GM23338 (cell line): ENCODE measurements around the gene WDR45B. TPM values are rescaled to one million over a fixed set of nuclear protein-coding genes. Genes with fewer than 3 reads are reported as not detected.

Experiments
- ATAC-seq: fragments of 200-7000 bp; cut with Tn5 transposase; 3 replicates; pipeline ENCODE4 v1.9.1; 2020
- DNase-seq: peaks from one replicate; pipeline ENCODE4 v3.0.0-alpha.2; 2015; ENCODE audit warnings: low spot score
- H2AFZ ChIP-seq: fragments of 200-600 bp; sonication (generic); 2 replicates; pipeline ENCODE4 v1.8.0; 2016; ENCODE audit warnings: antibody characterized with exemption, mild to moderate bottlenecking, moderate library complexity
- H3F3A ChIP-seq: fragments of 200-600 bp; sonication (generic); replicated peaks from 2 replicates; pipeline ENCODE4 v1.8.0; 2017; ENCODE audit warnings: antibody characterized with exemption, mixed run types, low read depth
- H3K27ac ChIP-seq: fragments of 200-600 bp; sonication (generic); 2 replicates; pipeline ENCODE4 v1.6.1; 2016; ENCODE audit warnings: low read depth
- H3K27me3 ChIP-seq: fragments of 200-600 bp; sonication (generic); 2 replicates; pipeline ENCODE4 v1.8.0; 2016; ENCODE audit warnings: mild to moderate bottlenecking, mixed run types, moderate library complexity; ENCODE audit not compliant: insufficient read depth
- H3K36me3 ChIP-seq: fragments of 200-600 bp; sonication (generic); 2 replicates; pipeline ENCODE4 v1.8.0; 2016; ENCODE audit warnings: mild to moderate bottlenecking; ENCODE audit not compliant: insufficient read depth
- H3K4me1 ChIP-seq: fragments of 200-600 bp; sonication (generic); 2 replicates; pipeline ENCODE4 v1.8.0; 2016; ENCODE audit warnings: mild to moderate bottlenecking, moderate library complexity; ENCODE audit not compliant: insufficient read depth
- H3K4me2 ChIP-seq: fragments of 200-600 bp; sonication (generic); 2 replicates; pipeline ENCODE4 v1.7.1; 2017; ENCODE audit warnings: mixed run types
- H3K4me3 ChIP-seq: fragments of 200-600 bp; sonication (generic); 2 replicates; pipeline ENCODE4 v1.6.1; 2016; ENCODE audit warnings: mixed run types
- H3K79me2 ChIP-seq: fragments of 200-600 bp; sonication (generic); replicated peaks from 2 replicates; pipeline ENCODE4 v1.8.0; 2017; ENCODE audit warnings: mild to moderate bottlenecking; ENCODE audit not compliant: insufficient read depth
- H3K9me2 ChIP-seq: fragments of 200-600 bp; sonication (generic); 2 replicates; pipeline ENCODE4 v1.8.0; 2017; ENCODE audit not compliant: insufficient read depth
- H4K20me1 ChIP-seq: fragments of 200-600 bp; sonication (generic); replicated peaks from 2 replicates; pipeline ENCODE4 v1.8.0; 2017; ENCODE audit warnings: mild to moderate bottlenecking; ENCODE audit not compliant: insufficient read depth
- H3K27ac Mint-ChIP-seq: 2 replicates; pipeline ENCODE4 v1.8.0; 2020; ENCODE audit warnings: inconsistent platforms, mild to moderate bottlenecking, moderate library complexity, mixed read lengths
- H3K27me3 Mint-ChIP-seq: 3 replicates; pipeline ENCODE4 v1.8.0; 2022; ENCODE audit warnings: low read depth, mild to moderate bottlenecking, moderate library complexity, mixed read lengths, inconsistent platforms; ENCODE audit not compliant: insufficient read depth, poor library complexity
- H3K36me3 Mint-ChIP-seq: 3 replicates; pipeline ENCODE4 v1.8.0; 2021; ENCODE audit warnings: low read depth, mild to moderate bottlenecking, inconsistent platforms, moderate library complexity, mixed read lengths
- H3K4me1 Mint-ChIP-seq: 3 replicates; pipeline ENCODE4 v1.8.0; 2020; ENCODE audit warnings: mild to moderate bottlenecking, inconsistent platforms, mixed read lengths
- H3K4me3 Mint-ChIP-seq: 3 replicates; pipeline ENCODE4 v1.8.0; 2021; ENCODE audit warnings: moderate library complexity, mild to moderate bottlenecking, inconsistent platforms, mixed read lengths
- H3K9me3 Mint-ChIP-seq: 3 replicates; pipeline ENCODE4 v1.8.0; 2020; ENCODE audit warnings: moderate library complexity, mild to moderate bottlenecking, inconsistent platforms, mixed read lengths
- CREB1 ChIP-seq: fragments of 250-450 bp; sonication (Bioruptor Pico); IDR thresholded peaks from 2 replicates; pipeline ENCODE4 v1.5.0; 2020; ENCODE audit warnings: low read depth, mild to moderate bottlenecking, moderate library complexity
- EZH2 ChIP-seq: fragments of 200-600 bp; sonication (generic); IDR thresholded peaks from one replicate; pipeline ENCODE4 v1.8.0; 2017; ENCODE audit warnings: antibody characterized with exemption, mild to moderate bottlenecking, low read depth; ENCODE audit not compliant: unreplicated experiment
- ZNF114 ChIP-seq: fragments of 250-450 bp; sonication (Bioruptor Pico); IDR thresholded peaks from 2 replicates; pipeline ENCODE4 v1.5.0; 2020; ENCODE audit warnings: mild to moderate bottlenecking, moderate library complexity
- ZNF331 ChIP-seq: fragments of 250-450 bp; sonication (Bioruptor Pico); IDR thresholded peaks from 2 replicates; pipeline ENCODE4 v1.5.0; 2020; ENCODE audit warnings: low read depth, mild to moderate bottlenecking, moderate library complexity
- polyA plus RNA-seq: library from polyadenylated mRNA; unstranded; fragments of >200 nt; fragmentation: Nextera tagmentation; extraction: Ambion mirVana; gene quantifications from 2 replicates; pipeline ENCODE4 v1.2.1, GENCODE V29; 2016
- total RNA-seq: library from RNA; depleted of rRNA; stranded (reverse); fragments of >200 nt; shearing (Covaris generic); gene quantifications from 2 replicates; pipeline ENCODE4 v1.2.3, GENCODE V29; 2014
- TF ChIP-seq, protein P1 (sequence below): IDR thresholded peaks from one replicate; pipeline ENCODE4 v1.6.1; 2018; ENCODE audit warnings: antibody characterized with exemption; ENCODE audit not compliant: unreplicated experiment
- TF ChIP-seq, protein P2 (sequence below): fragments of 250-450 bp; sonication (Bioruptor Pico); IDR thresholded peaks from 2 replicates; pipeline ENCODE4 v1.5.0; 2020; ENCODE audit warnings: mild to moderate bottlenecking, moderate library complexity
- TF ChIP-seq, protein P3 (sequence below), 2 experiments: fragments of 200-600 bp in 1 of 2; sonication (generic) in 1 of 2; conservative IDR thresholded peaks; 2 replicates each; pipeline versions ENCODE4 v1.5.1 to v1.6.1; 2016 to 2017; ENCODE audit warnings: antibody characterized with exemption in 2 of 2, low read depth in 2 of 2, mild to moderate bottlenecking in 2 of 2, moderate library complexity in 1 of 2

The WDR45B gene
- total and polyA plus RNA-seq, 2 experiments from 2014 or later = 69.4 to 96.4 TPM

DNA sequence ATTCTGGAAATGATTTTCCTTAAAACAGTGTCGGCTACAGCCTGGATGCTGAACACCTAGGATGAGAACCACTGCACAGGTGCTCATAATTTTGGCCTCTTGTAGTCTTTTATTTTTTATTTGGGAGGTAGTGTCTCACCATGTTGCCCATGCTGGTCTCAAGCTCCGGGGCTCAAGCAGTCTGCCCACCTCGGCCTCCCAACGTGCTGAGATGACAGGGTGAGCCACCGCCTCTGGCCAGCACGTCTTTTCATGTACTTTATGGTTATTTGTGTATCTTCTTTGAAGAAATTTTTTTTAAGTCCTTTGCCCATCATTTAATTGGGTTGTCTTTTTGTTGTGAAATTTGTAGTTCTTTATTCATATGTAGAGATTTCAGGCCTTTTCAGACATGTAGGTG, 58.0 kb downstream of the WDR45B start:
- Histone ChIP-seq H2AFZ (no peak overlapping the region), H3F3A (peaks cover 24% of the 10 kb centered on the region), H3K9me2 (no peaks in the 10 kb centered on the region), H4K20me1 (peaks cover 9% of the 10 kb centered on the region; the same call in 1 of the 2 replicates), H3K4me1 (no peaks in the 10 kb centered on the region), H3K27me3 (no peaks in the 10 kb centered on the region), H3K36me3 (peaks cover under 1% of the 10 kb centered on the region; the same call in 1 of the 2 replicates), H3K4me3 (no peak overlapping the region), H3K79me2 (peaks cover 17% of the 10 kb centered on the region), H3K4me2 (no peak overlapping the region), H3K27ac (no peak overlapping the region)
- H3K4me1 Mint-ChIP-seq = peaks cover 12% of the 10 kb centered on the region
- TF ChIP-seq CREB1 (CRISPR knock-in tag) (no peak), ZNF331 (CRISPR knock-in tag) (no peak), EZH2 (no peak), ZNF114 (CRISPR knock-in tag) (no peak)
- TF ChIP-seq, protein P1, sequence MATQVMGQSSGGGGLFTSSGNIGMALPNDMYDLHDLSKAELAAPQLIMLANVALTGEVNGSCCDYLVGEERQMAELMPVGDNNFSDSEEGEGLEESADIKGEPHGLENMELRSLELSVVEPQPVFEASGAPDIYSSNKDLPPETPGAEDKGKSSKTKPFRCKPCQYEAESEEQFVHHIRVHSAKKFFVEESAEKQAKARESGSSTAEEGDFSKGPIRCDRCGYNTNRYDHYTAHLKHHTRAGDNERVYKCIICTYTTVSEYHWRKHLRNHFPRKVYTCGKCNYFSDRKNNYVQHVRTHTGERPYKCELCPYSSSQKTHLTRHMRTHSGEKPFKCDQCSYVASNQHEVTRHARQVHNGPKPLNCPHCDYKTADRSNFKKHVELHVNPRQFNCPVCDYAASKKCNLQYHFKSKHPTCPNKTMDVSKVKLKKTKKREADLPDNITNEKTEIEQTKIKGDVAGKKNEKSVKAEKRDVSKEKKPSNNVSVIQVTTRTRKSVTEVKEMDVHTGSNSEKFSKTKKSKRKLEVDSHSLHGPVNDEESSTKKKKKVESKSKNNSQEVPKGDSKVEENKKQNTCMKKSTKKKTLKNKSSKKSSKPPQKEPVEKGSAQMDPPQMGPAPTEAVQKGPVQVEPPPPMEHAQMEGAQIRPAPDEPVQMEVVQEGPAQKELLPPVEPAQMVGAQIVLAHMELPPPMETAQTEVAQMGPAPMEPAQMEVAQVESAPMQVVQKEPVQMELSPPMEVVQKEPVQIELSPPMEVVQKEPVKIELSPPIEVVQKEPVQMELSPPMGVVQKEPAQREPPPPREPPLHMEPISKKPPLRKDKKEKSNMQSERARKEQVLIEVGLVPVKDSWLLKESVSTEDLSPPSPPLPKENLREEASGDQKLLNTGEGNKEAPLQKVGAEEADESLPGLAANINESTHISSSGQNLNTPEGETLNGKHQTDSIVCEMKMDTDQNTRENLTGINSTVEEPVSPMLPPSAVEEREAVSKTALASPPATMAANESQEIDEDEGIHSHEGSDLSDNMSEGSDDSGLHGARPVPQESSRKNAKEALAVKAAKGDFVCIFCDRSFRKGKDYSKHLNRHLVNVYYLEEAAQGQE = no peak
- TF ChIP-seq, protein P2, sequence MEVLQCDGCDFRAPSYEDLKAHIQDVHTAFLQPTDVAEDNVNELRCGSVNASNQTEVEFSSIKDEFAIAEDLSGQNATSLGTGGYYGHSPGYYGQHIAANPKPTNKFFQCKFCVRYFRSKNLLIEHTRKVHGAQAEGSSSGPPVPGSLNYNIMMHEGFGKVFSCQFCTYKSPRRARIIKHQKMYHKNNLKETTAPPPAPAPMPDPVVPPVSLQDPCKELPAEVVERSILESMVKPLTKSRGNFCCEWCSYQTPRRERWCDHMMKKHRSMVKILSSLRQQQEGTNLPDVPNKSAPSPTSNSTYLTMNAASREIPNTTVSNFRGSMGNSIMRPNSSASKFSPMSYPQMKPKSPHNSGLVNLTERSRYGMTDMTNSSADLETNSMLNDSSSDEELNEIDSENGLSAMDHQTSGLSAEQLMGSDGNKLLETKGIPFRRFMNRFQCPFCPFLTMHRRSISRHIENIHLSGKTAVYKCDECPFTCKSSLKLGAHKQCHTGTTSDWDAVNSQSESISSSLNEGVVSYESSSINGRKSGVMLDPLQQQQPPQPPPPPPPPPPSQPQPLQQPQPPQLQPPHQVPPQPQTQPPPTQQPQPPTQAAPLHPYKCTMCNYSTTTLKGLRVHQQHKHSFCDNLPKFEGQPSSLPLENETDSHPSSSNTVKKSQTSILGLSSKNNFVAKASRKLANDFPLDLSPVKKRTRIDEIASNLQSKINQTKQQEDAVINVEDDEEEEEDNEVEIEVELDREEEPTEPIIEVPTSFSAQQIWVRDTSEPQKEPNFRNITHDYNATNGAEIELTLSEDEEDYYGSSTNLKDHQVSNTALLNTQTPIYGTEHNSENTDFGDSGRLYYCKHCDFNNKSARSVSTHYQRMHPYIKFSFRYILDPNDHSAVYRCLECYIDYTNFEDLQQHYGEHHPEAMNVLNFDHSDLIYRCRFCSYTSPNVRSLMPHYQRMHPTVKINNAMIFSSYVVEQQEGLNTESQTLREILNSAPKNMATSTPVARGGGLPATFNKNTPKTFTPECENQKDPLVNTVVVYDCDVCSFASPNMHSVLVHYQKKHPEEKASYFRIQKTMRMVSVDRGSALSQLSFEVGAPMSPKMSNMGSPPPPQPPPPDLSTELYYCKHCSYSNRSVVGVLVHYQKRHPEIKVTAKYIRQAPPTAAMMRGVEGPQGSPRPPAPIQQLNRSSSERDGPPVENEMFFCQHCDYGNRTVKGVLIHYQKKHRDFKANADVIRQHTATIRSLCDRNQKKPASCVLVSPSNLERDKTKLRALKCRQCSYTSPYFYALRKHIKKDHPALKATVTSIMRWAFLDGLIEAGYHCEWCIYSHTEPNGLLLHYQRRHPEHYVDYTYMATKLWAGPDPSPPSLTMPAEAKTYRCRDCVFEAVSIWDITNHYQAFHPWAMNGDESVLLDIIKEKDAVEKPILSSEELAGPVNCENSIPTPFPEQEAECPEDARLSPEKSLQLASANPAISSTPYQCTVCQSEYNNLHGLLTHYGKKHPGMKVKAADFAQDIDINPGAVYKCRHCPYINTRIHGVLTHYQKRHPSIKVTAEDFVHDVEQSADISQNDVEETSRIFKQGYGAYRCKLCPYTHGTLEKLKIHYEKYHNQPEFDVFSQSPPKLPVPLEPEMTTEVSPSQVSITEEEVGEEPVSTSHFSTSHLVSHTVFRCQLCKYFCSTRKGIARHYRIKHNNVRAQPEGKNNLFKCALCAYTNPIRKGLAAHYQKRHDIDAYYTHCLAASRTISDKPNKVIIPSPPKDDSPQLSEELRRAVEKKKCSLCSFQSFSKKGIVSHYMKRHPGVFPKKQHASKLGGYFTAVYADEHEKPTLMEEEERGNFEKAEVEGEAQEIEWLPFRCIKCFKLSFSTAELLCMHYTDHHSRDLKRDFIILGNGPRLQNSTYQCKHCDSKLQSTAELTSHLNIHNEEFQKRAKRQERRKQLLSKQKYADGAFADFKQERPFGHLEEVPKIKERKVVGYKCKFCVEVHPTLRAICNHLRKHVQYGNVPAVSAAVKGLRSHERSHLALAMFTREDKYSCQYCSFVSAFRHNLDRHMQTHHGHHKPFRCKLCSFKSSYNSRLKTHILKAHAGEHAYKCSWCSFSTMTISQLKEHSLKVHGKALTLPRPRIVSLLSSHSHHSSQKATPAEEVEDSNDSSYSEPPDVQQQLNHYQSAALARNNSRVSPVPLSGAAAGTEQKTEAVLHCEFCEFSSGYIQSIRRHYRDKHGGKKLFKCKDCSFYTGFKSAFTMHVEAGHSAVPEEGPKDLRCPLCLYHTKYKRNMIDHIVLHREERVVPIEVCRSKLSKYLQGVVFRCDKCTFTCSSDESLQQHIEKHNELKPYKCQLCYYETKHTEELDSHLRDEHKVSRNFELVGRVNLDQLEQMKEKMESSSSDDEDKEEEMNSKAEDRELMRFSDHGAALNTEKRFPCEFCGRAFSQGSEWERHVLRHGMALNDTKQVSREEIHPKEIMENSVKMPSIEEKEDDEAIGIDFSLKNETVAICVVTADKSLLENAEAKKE (CRISPR knock-in tag) = no peak
- TF ChIP-seq, protein P3, sequence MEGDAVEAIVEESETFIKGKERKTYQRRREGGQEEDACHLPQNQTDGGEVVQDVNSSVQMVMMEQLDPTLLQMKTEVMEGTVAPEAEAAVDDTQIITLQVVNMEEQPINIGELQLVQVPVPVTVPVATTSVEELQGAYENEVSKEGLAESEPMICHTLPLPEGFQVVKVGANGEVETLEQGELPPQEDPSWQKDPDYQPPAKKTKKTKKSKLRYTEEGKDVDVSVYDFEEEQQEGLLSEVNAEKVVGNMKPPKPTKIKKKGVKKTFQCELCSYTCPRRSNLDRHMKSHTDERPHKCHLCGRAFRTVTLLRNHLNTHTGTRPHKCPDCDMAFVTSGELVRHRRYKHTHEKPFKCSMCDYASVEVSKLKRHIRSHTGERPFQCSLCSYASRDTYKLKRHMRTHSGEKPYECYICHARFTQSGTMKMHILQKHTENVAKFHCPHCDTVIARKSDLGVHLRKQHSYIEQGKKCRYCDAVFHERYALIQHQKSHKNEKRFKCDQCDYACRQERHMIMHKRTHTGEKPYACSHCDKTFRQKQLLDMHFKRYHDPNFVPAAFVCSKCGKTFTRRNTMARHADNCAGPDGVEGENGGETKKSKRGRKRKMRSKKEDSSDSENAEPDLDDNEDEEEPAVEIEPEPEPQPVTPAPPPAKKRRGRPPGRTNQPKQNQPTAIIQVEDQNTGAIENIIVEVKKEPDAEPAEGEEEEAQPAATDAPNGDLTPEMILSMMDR (conservative IDR thresholded peaks at IDR 0.05; ENCODE audit: low read depth in 2 of 2) = no peak
- DNase-seq = no peak
- no peak overlapping the region for H3K4me3 Mint-ChIP-seq
- ATAC-seq = no peak
- H3K27ac Mint-ChIP-seq = no peak overlapping the region
- peaks cover 55% of the 10 kb centered on the region for H3K36me3 Mint-ChIP-seq
- peaks cover 8% of the 10 kb centered on the region for H3K27me3 Mint-ChIP-seq
- H3K9me3 Mint-ChIP-seq = peaks cover 3% of the 10 kb centered on the region; the same call in 2 of the 3 replicates
